ENCODE results near the gene MFAP3.
"Not testable (repeated sequence)": the region's sequence is repeated elsewhere in the genome, so short reads cannot be mapped to it uniquely, and the experiment has no call there.

The MFAP3 gene

DNA sequence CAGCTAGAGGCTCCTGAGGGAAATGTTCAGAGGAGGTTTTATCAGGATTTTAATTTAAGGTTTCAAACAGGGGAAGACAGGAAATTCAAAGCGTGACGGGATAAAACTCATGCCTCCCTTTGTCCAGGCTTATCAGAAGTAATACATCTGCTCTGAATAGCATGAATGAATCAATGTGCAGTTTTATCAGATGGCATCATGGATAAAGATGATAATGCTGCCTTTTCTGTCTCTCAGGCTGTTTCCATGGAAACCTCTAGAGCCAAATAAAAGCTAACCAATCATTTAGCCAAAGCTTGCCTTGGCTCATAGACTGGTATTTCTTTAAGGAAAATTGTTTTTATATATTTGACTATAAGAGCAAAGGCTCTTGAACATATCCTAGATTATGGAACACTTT is 16.4 kb downstream of the MFAP3 start:
- no peak for DNase-seq

DNA sequence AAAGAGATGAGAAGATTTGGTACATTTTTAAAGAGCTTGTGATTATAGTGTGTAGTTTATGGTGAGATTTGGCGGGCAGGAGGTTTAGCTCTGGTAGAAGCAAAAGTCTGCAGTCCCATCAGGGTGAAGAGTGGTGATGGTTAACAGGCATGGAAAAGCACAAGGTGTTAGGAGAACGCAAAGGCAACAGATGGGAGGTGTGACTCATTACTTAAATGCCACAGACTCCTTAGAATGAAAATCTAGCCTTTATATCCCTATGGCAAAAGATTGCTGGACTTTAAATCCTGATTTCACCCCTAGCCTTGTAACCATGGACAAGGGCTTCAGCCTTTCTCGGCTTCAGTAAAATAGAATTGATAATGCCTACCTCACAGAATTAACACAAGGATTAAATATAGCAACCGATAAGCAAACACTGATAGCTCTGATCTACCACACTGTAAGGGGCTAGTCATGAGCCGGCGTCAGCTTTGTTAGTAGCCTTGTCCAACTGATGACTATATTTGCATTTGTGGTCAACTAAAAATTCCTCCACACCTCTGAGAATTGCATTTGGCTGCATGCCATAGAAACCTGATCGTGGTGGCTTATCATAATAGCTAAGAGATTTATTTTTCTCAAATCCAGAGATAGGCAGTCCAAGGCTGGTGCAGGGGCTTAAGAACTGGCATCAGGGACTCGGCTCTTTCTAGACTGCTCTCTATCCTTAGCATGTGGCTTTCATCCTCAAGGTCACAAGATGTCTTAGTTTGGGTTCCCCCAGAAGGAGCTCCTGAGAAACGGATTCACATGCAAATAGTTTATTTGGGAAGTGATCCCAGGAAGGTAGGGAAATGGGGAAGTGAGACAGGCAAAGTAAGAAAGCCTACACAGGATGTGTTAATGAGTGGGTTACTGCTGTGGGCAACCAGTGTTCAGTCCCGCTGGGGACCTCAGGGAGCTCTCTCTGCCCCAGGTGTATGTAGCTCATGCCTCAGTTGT is 19.6 kb downstream of the MFAP3 start:
- no peak for DNase-seq

DNA sequence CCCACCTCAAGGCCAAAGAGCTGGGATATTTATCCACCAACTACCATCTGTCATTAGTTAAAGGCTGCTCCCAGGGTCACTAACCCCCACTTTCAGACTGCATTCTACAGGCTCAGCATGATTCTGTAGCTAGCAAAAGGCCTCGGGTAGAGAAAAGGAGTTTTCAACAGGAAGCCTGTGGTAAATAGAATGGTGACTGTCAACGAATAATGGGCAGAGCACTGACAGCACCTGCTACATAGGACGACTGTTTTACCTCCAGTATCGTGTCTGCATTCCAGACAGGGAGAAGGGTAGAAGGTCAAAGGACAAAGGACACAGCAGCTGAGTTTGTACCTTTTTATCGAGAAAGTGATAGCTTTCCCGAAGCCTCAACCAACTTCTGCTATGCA is 20.3 kb downstream of the MFAP3 start:
- DNase-seq, result no peak

DNA sequence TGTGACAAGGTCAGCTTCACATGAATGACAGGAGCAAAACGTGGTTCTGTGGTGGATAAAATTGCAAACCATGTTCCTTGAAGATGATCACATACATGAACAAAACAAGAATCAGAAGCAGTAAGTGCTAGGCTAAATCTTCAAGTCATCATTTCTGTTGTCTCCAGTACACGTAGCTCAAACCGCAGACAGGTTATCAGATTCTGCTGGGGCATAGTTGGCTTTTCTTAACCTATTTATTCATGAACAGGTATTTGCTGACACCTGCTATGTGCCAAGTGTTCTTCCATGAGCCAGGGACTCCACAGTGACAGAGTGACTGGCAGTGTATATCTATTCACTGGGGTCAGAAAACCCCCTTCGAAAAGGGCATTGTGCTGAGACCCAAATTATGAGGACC is 20.8 kb downstream of the MFAP3 start:
- DNase-seq, result no peak

- DNase-seq, result no peak
These were observed 21.8 kb downstream of the MFAP3 start for GRCh38 chr5:154060606-154061005.

- no peak for DNase-seq
These were observed 24.6 kb downstream of the MFAP3 start for GRCh38 chr5:154063372-154063771.

DNA sequence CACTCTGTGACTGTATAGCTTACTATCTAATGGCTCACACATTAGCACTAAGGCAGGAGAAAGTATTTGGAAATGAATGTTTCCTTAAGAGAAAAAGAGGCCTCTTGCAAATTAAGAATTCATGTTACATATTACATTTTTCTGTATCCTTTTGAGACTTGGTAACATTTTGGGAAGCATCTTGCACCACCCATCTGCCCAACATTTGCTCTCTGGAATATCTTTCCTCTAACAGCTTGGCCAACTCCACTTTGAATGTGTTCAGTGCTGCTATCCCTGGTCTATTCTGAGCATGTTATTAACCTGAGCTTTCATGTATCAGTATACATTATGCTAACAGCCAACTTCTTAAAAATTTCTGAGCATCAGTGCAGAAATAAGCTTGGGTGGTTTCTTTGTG is 27.2 kb downstream of the MFAP3 start:
- no peak for DNase-seq

- not testable (repeated sequence) for DNase-seq
These were observed 31.1 kb downstream of the MFAP3 start for GRCh38 chr5:154069854-154070253.

GRCh38 chr5:154071799-154072413 is 33.1 kb downstream of the MFAP3 start:
- DNase-seq, result no peak

DNA sequence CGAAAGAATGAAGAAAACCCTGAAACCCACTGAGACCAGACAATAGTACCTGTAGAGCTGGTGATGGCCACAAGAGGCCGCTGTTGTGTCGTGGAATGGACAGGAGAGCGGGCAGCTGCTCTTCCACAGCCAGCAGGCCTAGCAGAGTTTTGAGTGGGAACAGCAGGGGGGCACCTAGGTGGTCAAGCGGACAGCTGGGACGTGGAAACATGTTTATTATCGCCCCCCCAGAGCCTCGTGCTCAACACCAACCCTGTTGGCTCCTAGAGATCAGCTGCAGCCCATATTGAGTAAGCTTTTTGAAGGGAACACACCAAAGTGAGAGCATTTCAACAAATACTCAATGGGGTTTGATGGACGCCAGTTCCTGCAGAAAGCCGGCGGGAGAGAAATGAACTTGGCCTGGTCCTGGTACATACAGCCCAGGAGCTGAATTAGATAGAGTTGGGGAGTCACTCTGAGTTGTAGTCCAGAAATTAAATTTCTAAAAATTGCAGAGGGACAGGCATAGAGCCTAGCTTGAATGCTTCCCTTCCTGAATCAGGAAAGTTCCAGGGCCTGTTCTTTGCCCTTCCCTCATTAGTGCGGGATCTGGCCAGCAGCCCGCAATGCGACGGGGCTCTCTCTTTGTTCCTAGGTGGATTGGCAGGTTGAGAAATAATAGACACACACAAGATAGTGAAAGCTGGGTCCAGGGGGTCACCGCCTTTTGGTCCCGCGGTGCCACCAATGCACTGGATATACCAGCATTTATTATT is 33.8 kb downstream of the MFAP3 start:
- DNase-seq, result peak; percentile 85

GRCh38 chr5:154076240-154076922 is 37.6 kb downstream of the MFAP3 start:
- DNase-seq, result no peak

DNA sequence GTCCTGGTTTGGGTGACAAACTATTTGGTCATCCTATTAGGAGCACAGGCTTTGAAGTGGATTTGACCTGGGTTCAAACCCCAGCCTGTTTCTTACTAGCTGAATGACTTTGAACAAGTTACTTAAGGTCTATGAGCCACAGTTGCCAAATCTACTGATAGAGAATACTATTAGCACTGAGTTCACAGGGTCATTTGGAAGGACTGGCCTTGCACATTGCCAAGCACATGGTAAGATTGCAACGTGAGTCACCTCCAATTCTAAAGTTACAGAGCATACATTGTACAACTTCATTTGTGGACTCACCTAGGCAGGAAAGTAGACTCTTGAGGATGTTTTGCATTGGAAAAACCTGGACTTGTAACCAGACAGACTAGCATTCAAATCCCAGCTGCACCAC is 38.9 kb downstream of the MFAP3 start:
- no peak for DNase-seq

GRCh38 chr5:154078272-154078671 is 39.5 kb downstream of the MFAP3 start:
- no peak for DNase-seq

GRCh38 chr5:154081246-154081645 is 42.5 kb downstream of the MFAP3 start:
- DNase-seq, result no peak

DNA sequence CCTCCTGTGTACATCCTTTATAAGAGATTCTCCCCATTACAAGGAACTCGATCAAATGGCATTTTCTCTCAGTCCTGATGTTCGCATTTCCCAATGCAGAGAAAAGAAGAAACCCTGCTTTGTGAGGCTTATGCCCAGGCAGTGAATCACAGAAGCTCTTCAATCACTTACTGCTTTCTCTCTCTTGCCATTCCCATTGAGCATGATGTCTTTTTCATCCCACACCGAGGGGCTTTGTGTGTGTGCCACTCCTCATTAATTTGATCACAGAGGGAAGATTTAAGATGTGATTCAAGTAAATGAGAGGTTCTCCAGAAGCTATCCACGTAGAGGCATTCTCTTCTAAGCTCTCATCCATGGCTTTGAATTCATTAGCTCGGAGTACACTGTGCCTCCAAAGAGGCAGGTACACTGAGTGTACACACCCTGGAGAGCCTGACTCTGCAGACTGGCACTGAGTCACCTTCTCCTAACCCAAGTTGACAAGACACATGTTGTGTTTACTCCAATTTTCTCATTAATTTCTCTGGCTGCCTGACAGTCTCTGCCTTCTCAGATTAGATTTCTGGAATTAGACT is 45.4 kb downstream of the MFAP3 start:
- DNase-seq, result no peak

DNA sequence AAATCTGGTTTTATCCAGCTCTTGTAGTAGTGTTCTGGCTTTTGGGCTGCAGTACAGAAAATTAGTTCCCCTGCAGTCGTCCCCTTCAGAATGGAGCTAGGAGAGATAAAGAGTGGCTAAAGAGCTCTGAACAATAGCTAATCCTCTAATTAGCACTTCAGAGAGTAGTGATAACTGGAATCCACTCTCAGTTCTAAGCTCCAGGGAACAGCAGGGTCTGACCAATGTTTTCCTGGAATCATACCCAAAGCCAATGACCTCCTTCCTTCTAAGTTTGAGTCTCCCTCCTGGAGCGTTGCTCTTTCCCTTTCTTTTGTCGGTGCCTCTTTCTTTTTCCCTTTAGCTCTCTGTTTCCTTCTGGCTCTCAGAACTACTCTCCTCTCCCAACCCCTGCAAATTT is 47.4 kb downstream of the MFAP3 start:
- DNase-seq, result no peak

- no peak for DNase-seq
These were observed 47.9 kb downstream of the MFAP3 start for GRCh38 chr5:154086641-154087040.

DNA sequence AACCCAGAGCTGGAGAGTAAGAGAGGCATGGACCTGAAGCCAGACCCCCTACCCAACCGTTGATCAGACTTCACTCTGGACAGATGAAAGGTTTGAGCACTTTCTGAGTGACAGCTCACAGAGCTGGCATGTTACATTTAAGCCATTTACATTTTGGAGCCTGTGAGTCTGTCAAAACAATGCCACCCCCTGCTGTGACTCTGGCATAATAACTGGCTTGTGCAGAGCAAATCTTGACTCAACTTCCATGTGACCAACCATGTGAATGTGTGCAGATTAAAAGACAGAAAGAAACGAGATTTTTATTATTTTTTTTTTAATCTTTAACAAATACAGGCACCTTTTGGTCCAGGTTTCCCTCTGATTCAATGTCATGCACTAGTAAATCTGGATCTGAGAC is 48.5 kb downstream of the MFAP3 start:
- DNase-seq, result no peak

GRCh38 chr5:154088801-154089200 is 50.0 kb downstream of the MFAP3 start:
- DNase-seq, result no peak

GRCh38 chr5:154090656-154091055 is 51.9 kb downstream of the MFAP3 start:
- no peak for DNase-seq

GRCh38 chr5:154092356-154093141 is 53.8 kb downstream of the MFAP3 start:
- DNase-seq, result no peak

- DNase-seq, result no peak
These were observed 54.4 kb downstream of the MFAP3 start for GRCh38 chr5:154093142-154093532.
